HG02610 (cell line): ENCODE data around the gene IER5.

Experiments used
- ATAC-seq: cut with Tn5 transposase; IDR thresholded peaks from one replicate; pipeline ENCODE4 v1.9.1; 2021; ENCODE audit warnings: mild to moderate bottlenecking, moderate library complexity; ENCODE audit not compliant: unreplicated experiment

The IER5 gene

GRCh38 chr1:181131255-181131941 lies 42.9 kb downstream of the IER5 start:
- peak; percentile 28 for ATAC-seq

DNA sequence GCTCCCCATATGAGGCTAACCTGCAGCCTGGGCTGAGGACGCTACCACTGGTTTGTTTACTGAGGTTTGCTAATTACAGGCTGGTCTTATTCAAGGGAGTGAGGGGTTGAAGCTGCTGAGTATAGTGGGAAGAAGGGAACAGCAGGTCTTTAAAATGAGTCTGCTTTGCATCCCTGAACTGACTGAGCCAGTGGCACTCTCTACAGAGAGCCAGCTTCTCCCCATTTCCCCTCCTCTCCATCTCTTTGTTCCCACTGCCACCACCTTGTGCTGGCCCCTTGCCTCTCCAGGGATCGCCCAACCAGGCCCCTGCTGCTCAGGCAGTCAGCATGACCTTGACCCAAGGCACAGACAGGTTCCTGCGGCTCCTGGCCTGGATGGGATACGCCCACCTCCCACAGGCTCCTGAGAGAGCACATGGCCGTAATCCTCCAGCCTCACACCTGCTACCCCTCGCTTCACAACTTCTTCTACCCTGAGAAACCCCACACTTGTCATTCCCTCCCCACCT lies 45.0 kb downstream of the IER5 start:
- no peak for ATAC-seq

DNA sequence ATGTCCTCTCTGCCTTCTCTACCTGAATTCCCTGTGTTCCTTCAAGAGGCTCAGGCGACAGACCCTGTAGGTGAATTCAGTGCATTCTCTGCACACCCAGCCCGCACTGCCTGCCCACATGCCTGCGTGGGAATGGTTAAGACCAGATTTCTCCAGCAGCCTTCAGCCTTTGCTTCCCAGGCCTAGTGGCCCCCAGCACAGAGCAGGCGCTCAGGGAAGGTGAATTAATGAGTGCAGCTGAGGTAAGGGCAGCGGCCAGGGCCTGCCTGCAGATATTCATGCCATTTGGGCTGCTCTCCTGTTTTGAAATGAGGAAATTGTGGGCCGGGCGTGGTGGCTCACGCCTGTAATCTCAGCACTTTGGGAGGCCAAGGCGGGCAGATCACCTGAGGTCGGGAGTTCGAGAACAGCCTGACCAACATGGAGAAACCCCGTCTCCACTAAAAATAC lies 45.5 kb downstream of the IER5 start:
- ATAC-seq = no peak

DNA sequence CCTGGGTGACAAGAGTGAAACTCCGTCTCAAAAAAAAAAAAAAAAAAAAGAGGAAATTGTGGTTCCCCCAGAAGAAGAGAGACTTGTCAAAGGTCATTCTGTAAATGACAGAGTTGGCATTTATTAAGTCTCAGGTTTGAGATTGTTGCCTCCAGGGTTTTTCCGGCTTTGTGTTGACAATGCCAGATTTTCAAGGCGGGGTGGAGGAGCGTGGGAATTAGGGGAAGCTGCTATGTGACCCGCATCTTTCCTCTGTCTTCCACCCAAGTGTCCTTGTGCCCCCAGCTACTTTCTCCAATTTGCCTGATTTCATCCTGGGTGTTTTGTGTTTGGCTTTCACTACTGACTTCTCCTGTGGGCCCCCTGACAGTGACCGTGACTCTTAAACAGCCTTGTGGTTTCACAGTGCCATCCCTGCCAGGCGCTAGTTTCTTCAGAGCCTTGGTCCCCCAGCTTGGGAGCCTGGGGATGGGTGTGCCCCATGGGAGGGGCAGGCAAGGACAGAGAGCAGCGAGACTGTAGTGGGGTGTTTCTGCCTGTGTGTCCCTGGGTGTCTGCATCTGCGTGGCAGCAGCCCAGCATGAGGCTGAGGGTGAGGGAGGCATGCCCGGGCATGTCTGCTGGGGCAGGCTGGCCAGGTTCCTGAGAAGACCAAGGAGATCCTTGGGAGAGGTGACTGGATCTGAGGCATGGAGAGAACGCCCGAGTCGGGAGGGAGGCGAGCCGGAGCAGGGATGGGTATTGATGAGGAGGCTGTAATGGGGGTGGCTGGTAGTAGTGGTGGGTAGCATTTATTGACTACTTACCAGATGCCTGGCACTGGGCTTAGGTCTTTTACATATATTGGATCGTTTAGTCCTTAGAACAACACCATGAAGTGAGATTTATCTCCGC lies 46.3 kb downstream of the IER5 start:
- peak; percentile 24 for ATAC-seq

DNA sequence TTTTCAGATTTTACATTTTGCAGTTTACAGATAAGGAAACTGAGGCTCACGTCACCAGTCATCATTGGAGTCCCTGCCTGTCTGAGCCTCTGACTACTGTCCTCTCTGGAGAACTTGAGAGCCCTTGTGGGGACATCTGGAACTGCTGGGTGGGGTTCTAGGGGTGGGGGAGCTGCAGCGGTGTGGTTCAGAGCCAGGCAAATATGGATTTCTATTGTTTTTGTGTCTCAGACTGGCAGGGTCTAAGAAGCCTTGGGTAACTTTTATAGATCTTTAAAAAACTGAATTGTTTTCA lies 46.9 kb downstream of the IER5 start:
- no peak for ATAC-seq

DNA sequence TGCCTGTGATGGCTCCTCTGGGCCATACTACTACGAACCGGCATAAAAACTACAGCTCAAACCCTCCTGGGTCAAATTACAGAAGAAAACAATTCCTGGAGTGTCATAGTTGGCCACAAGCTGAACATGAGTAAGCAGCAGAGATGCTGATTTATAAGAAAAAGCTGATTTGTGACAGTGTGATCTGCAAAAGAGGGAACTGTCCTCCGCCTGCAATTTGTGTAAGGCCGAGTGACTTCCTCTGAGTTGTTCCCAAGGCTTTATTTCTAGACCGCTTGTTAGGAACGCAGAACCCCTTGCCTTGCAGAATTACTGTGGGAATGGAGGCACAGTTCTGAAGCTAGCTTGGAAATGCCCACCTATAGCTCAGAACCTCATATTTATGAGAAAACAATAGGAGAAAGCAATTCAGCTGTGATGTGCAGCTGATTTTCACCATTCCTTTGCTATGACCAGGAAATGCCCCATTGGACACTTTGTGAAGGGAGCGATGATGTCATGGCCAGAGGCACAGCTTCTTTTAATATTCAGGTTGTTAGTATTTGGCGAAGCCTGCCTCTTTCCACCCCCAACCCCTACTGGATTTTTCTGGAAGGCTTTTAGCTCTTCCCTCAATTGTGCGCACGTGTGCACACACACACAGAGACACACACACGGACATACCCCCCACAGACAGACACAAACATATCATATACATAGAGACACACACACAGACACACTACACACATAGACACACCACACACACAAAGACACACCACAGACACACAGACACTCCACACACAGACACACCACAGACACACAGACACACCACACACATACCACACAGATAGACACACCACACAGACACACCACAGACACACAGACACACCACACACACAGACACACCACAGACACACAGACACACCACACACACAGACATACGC lies 47.6 kb downstream of the IER5 start:
- ATAC-seq = no peak

GRCh38 chr1:181136738-181137122 lies 48.2 kb downstream of the IER5 start:
- ATAC-seq = no peak

DNA sequence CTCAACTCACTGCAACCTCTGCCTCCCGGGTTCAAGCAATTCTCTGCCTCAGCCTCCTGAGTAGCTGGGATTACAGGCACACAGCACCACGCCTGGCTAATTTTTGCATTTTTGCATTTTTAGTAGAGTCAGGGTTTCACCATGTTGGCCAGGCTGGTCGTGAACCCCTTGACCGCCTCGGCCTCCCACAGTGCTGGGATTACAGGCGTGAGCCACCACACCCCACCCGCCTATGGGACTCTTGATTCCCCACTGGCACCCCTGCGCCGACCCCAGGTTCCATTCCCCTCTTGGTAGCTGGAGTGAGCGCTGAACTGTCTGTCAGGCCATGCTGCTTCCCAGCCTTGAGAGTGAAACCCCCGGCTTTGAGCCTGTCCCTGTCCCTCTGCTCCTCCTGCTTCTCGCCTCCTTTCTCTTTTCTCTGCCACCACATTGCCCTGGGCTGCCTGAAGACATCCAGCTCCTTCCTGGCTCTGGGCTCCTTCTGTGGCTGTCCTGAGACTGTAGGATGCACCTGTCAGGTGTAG lies 48.8 kb downstream of the IER5 start:
- ATAC-seq = no peak

- no peak for ATAC-seq
Observed at GRCh38 chr1:181139631-181140061, 51.1 kb downstream of the IER5 start.

- peak; percentile 45 for ATAC-seq
Observed at GRCh38 chr1:181140398-181140797, 51.9 kb downstream of the IER5 start.

DNA sequence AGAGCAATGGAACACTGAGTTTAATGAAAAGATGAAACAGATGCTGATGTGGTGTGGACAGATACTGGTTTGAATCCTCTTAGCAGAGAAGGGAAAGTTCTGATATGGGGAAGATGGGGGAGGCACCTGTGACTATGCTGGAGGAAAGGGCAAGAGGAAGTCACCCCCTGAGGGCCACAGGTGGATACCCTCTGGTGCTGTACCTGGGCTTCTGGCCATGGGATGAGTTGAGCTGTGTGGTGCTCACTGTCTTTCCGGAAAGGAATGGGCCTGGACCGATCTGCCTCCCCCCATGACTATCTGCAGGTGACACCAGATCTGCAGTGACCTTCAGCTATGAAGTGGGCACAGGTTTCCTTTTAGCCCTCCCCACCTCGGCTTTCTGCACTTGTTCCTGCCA lies 52.4 kb downstream of the IER5 start:
- ATAC-seq = no peak

DNA sequence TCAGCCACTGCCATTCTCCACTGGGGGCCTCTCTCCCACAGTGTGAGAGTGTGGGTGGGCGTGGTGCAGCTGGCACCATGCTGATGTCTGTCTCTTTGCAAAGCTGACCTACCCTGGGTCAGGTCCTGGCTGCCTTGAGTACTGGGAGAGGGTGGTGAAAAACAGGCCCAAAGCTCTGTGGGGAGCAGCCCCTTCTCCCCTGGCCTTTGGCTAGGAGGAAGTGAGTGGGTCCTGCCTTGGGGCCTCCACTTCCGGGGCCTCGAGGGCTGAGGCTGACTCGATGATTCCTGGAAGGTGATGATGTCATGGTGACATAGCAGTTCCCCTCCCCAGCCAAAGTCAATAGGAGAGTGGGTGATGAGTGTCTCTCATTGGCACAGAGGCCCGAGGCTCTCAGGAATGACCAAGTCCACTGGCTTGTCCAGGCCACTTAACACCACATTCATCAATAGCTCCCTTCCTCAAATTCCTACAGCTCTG lies 53.0 kb downstream of the IER5 start:
- ATAC-seq = no peak
